Osteocyte (in vitro differentiated cells): ENCODE measurements around the gene GPBP1. TPM values are rescaled to one million over a fixed set of nuclear protein-coding genes. Genes with fewer than 3 reads are reported as not detected.

Experiments used
- DNase-seq: peaks from one replicate; pipeline ENCODE4 v3.0.0; 2021; ENCODE audit warnings: mixed read lengths; ENCODE audit not compliant: unreplicated experiment; ENCODE audit errors: extremely low spot score
- H3K27ac Mint-ChIP-seq: one replicate; pipeline ENCODE4 v1.8.0; 2021; ENCODE audit warnings: mild to moderate bottlenecking, mixed read lengths; ENCODE audit not compliant: unreplicated experiment
- H3K27me3 Mint-ChIP-seq: one replicate; pipeline ENCODE4 v1.8.0; 2021; ENCODE audit warnings: mixed read lengths; ENCODE audit not compliant: unreplicated experiment
- H3K36me3 Mint-ChIP-seq: one replicate; pipeline ENCODE4 v1.8.0; 2021; ENCODE audit warnings: mixed read lengths; ENCODE audit not compliant: unreplicated experiment
- H3K4me1 Mint-ChIP-seq: one replicate; pipeline ENCODE4 v1.8.0; 2021; ENCODE audit warnings: mixed read lengths; ENCODE audit not compliant: unreplicated experiment
- H3K4me3 Mint-ChIP-seq: one replicate; pipeline ENCODE4 v1.8.0; 2021; ENCODE audit warnings: mild to moderate bottlenecking, moderate library complexity, mixed read lengths; ENCODE audit not compliant: unreplicated experiment
- H3K9me3 Mint-ChIP-seq: one replicate; pipeline ENCODE4 v1.8.0; 2021; ENCODE audit warnings: mixed read lengths; ENCODE audit not compliant: unreplicated experiment
- total RNA-seq: library from RNA; stranded (reverse); gene quantifications from 2 replicates; pipeline ENCODE4 v1.2.1, GENCODE V29; 2021
- TF ChIP-seq, protein P1 (sequence below): fragments of 200-600 bp; sonication (generic); IDR thresholded peaks from 2 replicates; pipeline ENCODE4 v1.5.0; 2021; ENCODE audit warnings: antibody characterized with exemption, mild to moderate bottlenecking, moderate library complexity

GPBP1 gene
- total RNA-seq, 1 donor from 2014 or later, result 58.4 TPM

DNA sequence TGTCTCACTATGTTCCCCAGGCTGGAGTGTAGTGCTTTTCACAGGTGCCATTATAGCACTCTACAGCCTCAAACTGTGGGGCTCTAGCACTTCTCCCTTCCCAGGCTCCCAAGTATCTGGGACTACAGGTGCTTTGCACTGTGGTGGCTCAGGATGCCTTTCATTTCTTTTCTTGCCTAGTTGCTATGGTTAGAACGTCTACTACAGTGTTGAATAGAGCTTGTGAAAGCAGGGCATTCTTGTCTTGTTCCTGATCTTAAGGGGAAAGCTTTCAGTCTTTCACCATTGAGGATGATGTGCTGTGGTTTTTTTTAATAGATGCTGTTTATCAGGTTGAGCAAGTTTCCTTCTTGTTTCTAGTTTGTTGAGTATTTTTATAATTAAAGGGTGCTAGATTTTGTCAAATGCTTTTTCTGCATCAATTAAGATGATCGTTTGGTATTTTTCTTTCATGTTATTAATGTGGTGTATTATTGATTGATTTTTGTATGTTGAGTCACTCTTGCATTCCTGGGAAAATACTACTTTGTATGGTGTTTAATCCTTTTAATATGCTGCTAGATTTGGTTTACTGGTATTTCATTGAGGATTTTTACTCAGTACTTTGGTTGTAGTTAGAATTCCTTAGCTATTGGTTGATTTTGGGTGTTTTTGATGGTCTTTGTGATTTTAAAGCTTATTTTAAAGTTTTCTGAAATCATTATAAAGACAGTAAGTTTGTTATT, 35.6 kb downstream of the GPBP1 start:
- H3K27ac Mint-ChIP-seq, result peak overlapping the region; percentile 20
- no peaks in the 10 kb centered on the region for H3K27me3 Mint-ChIP-seq
- H3K4me1 Mint-ChIP-seq, result peaks cover 43% of the 10 kb centered on the region
- no peak overlapping the region for H3K4me3 Mint-ChIP-seq
- H3K9me3 Mint-ChIP-seq, result no peaks in the 10 kb centered on the region
- peaks cover 9% of the 10 kb centered on the region for H3K36me3 Mint-ChIP-seq
- no peak for DNase-seq
- TF ChIP-seq, protein P1, sequence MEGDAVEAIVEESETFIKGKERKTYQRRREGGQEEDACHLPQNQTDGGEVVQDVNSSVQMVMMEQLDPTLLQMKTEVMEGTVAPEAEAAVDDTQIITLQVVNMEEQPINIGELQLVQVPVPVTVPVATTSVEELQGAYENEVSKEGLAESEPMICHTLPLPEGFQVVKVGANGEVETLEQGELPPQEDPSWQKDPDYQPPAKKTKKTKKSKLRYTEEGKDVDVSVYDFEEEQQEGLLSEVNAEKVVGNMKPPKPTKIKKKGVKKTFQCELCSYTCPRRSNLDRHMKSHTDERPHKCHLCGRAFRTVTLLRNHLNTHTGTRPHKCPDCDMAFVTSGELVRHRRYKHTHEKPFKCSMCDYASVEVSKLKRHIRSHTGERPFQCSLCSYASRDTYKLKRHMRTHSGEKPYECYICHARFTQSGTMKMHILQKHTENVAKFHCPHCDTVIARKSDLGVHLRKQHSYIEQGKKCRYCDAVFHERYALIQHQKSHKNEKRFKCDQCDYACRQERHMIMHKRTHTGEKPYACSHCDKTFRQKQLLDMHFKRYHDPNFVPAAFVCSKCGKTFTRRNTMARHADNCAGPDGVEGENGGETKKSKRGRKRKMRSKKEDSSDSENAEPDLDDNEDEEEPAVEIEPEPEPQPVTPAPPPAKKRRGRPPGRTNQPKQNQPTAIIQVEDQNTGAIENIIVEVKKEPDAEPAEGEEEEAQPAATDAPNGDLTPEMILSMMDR, result no peak

- DNase-seq, result no peak
- Mint-ChIP-seq H3K36me3 (peaks cover 19% of the 10 kb centered on the region), H3K27ac (no peak overlapping the region)
Observed at GRCh38 chr5:57210633-57211032, 36.8 kb downstream of the GPBP1 start.

GRCh38 chr5:57211039-57211438, 37.2 kb downstream of the GPBP1 start:
- no peak for DNase-seq
- Mint-ChIP-seq H3K27me3 (no peaks in the 10 kb centered on the region), H3K9me3 (no peaks in the 10 kb centered on the region), H3K4me1 (peaks cover 47% of the 10 kb centered on the region), H3K4me3 (no peak overlapping the region), H3K27ac (no peak overlapping the region), H3K36me3 (peaks cover 19% of the 10 kb centered on the region)
- TF ChIP-seq, protein P1, result no peak

More at GRCh38 chr5:57210633-57211032, 36.8 kb downstream of the GPBP1 start:
- TF ChIP-seq, protein P1, result no peak
- Mint-ChIP-seq H3K4me1 (peaks cover 43% of the 10 kb centered on the region), H3K4me3 (no peak overlapping the region), H3K27me3 (no peaks in the 10 kb centered on the region), H3K9me3 (no peaks in the 10 kb centered on the region)

DNA sequence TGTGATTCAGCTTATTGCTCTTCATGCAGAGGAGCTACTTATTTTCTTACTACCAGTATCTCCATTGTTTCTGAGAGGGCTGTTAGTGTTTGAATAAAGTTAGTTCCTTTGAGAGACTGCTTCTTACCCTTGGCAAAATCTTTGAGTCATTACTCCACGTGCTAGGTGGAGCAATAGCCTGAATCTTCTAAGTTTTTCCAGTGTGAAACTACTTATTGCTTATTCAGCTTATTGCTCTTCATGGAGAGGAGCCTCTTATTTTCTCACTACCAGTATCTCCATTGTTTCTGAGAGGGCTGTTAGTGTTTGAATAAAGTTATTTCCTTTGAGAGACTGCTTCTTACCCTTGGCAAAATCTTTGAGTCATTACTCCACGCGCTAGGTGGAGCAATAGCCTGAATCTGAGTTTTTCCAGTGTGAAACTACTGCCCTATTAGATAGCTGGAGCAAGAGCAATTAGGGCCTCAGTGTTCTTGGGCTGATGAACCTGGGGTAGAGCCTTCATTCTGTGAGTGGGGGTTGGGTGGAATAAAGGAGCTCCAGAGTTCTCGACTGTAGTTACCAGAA, 41.9 kb downstream of the GPBP1 start:
- TF ChIP-seq, protein P1, result no peak
- peak overlapping the region; percentile 78 for H3K27ac Mint-ChIP-seq
- H3K9me3 Mint-ChIP-seq, result no peaks in the 10 kb centered on the region
- H3K4me1 Mint-ChIP-seq, result peaks cover 41% of the 10 kb centered on the region
- H3K36me3 Mint-ChIP-seq, result peaks cover 12% of the 10 kb centered on the region
- no peak overlapping the region for H3K4me3 Mint-ChIP-seq
- H3K27me3 Mint-ChIP-seq, result no peaks in the 10 kb centered on the region
- no peak for DNase-seq

DNA sequence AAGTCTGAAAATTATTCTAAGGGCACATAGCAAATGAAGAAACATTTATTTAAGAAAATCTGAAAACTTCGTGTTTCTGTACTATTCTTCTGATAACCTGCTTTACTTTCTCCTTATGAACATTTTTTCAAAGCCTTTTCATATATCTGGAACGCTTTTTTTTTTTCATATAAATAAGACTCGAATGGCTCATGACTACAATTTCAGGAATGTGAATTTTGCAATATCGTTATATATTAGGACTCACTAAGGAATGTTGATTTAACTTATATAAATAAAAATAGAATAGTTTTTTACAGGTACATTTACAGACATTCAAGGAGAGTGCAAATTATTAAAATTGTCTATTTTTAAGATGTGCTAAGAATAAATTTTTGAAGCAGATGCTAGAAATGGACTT, 42.9 kb downstream of the GPBP1 start:
- no peaks in the 10 kb centered on the region for H3K9me3 Mint-ChIP-seq
- TF ChIP-seq, protein P1, result no peak
- no peak for DNase-seq
- peaks cover 39% of the 10 kb centered on the region for H3K4me1 Mint-ChIP-seq
- H3K4me3 Mint-ChIP-seq, result no peak overlapping the region
- H3K27ac Mint-ChIP-seq, result peak overlapping the region; percentile 62
- no peaks in the 10 kb centered on the region for H3K27me3 Mint-ChIP-seq
- H3K36me3 Mint-ChIP-seq, result peaks cover 14% of the 10 kb centered on the region
